ENCODE measurements around the gene OR8J1.
"Not testable (repeated sequence)": the region's sequence is repeated elsewhere in the genome, so short reads cannot be mapped to it uniquely, and the experiment has no call there.

Gene OR8J1

GRCh38 chr11:56380120-56380519 lies 26.0 kb downstream of the OR8J1 start:
- H3K79me1 ChIP-seq (ENCODE audit: low read length) = no peaks in the 10 kb centered on the region
- H3K4me1 ChIP-seq (ENCODE audit: control insufficient read depth in 1 of 2, insufficient read depth in 2 of 2, low read length in 2 of 2) = no peaks in the 10 kb centered on the region
- H3K79me2 ChIP-seq (ENCODE audit: control insufficient read depth, insufficient read depth, low read length, poor library complexity) = no peaks in the 10 kb centered on the region
- no peaks in the 10 kb centered on the region for H3K36me3 ChIP-seq (ENCODE audit: control insufficient read depth in 1 of 2, insufficient read depth in 2 of 2, low read length in 2 of 2)
- no peaks in the 10 kb centered on the region for H3K27me3 ChIP-seq (ENCODE audit: insufficient read depth, low read length)
- H3K27ac ChIP-seq (ENCODE audit: low read depth, low read length) = no peak overlapping the region
- H3K4ac ChIP-seq (ENCODE audit: low read depth, low read length) = no peak overlapping the region
- H3K4me2 ChIP-seq (ENCODE audit: low read length) = no peak overlapping the region
- H4K91ac ChIP-seq (ENCODE audit: low read depth, low read length) = no peak overlapping the region
- no peak overlapping the region for H3K23ac ChIP-seq (ENCODE audit: low read length)
- no peak overlapping the region for H3K4me3 ChIP-seq (ENCODE audit: low read depth, low read length)
- no peak overlapping the region for H3K9ac ChIP-seq (ENCODE audit: low read length)
- no peak overlapping the region for H2BK12ac ChIP-seq (ENCODE audit: low read length)
- H4K12ac ChIP-seq (ENCODE audit: low read depth, low read length) = no peak overlapping the region
- no peak overlapping the region for H2AK5ac ChIP-seq (ENCODE audit: low read length)
- H2BK5ac ChIP-seq (ENCODE audit: low read depth, low read length, poor library complexity) = no peak overlapping the region
- H2AFZ ChIP-seq (ENCODE audit: insufficient read depth, low read length, poor library complexity) = no peak overlapping the region
- no peak overlapping the region for H3K14ac ChIP-seq (ENCODE audit: low read length)
- peaks cover 2% of the 10 kb centered on the region for H3K9me3 ChIP-seq (ENCODE audit: insufficient read depth, low read depth, low read length)
- H4K8ac ChIP-seq (ENCODE audit: low read depth, low read length) = no peak overlapping the region
- no peak overlapping the region for H2BK120ac ChIP-seq (ENCODE audit: insufficient read depth, low read length, poor library complexity)
- H3K18ac ChIP-seq (ENCODE audit: low read length) = no peak overlapping the region
- no CpG with 5 or more reads among the region's 2 CpGs for WGBS (ENCODE audit: extremely low coverage, insufficient coverage, insufficient read length)
- DNase-seq = no peak

DNA sequence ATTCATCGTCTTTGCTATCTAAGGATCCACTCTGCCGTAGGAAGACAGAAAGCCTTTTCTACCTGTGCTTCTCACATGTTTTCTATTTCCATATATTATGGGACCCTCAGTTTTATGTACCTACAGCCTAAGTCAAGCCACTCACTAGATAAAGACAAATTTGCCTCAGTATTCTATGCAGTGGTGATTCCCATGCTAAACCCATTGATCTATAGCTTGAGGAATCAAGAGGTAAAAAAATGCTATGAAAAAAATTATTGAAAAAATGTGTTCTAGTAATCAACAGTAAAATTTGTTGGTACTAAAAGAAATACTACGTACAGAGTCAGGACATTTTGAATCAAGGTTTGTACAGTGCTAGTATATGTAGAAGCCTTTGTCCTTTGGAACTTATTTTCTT lies 40.3 kb downstream of the OR8J1 start:
- no peaks in the 10 kb centered on the region for H3K79me1 ChIP-seq (ENCODE audit: low read length)
- H3K18ac ChIP-seq (ENCODE audit: low read length) = no peak overlapping the region
- no peak overlapping the region for H3K4ac ChIP-seq (ENCODE audit: low read depth, low read length)
- no peak overlapping the region for H3K14ac ChIP-seq (ENCODE audit: low read length)
- H3K9ac ChIP-seq (ENCODE audit: low read length) = no peak overlapping the region
- H2BK12ac ChIP-seq (ENCODE audit: low read length) = no peak overlapping the region
- H3K27ac ChIP-seq (ENCODE audit: low read depth, low read length) = no peak overlapping the region
- no peak overlapping the region for H2AFZ ChIP-seq (ENCODE audit: insufficient read depth, low read length, poor library complexity)
- H4K8ac ChIP-seq (ENCODE audit: low read depth, low read length) = no peak overlapping the region
- H2BK5ac ChIP-seq (ENCODE audit: low read depth, low read length, poor library complexity) = no peak overlapping the region
- DNase-seq = no peak
- no peak overlapping the region for H3K4me3 ChIP-seq (ENCODE audit: low read depth, low read length)
- H3K79me2 ChIP-seq (ENCODE audit: control insufficient read depth, insufficient read depth, low read length, poor library complexity) = no peaks in the 10 kb centered on the region
- H3K36me3 ChIP-seq (ENCODE audit: control insufficient read depth in 1 of 2, insufficient read depth in 2 of 2, low read length in 2 of 2) = no peaks in the 10 kb centered on the region
- no peak overlapping the region for H4K91ac ChIP-seq (ENCODE audit: low read depth, low read length)
- no peak overlapping the region for H3K4me2 ChIP-seq (ENCODE audit: low read length)
- no CpG with 5 or more reads among the region's 3 CpGs for WGBS (ENCODE audit: extremely low coverage, insufficient coverage, insufficient read length)
- no peak overlapping the region for H2BK120ac ChIP-seq (ENCODE audit: insufficient read depth, low read length, poor library complexity)
- H3K4me1 ChIP-seq (ENCODE audit: control insufficient read depth in 1 of 2, insufficient read depth in 2 of 2, low read length in 2 of 2) = no peaks in the 10 kb centered on the region
- H3K23ac ChIP-seq (ENCODE audit: low read length) = no peak overlapping the region
- no peaks in the 10 kb centered on the region for H3K9me3 ChIP-seq (ENCODE audit: insufficient read depth, low read depth, low read length)
- no peak overlapping the region for H2AK5ac ChIP-seq (ENCODE audit: low read length)
- H3K27me3 ChIP-seq (ENCODE audit: insufficient read depth, low read length) = no peaks in the 10 kb centered on the region
- no peak overlapping the region for H4K12ac ChIP-seq (ENCODE audit: low read depth, low read length)

GRCh38 chr11:56396047-56396446 lies 42.0 kb downstream of the OR8J1 start:
- Histone ChIP-seq H3K18ac (ENCODE audit: low read length) (no peak overlapping the region), H3K36me3 (ENCODE audit: control insufficient read depth in 1 of 2, insufficient read depth in 2 of 2, low read length in 2 of 2) (no peaks in the 10 kb centered on the region), H3K79me1 (ENCODE audit: low read length) (no peaks in the 10 kb centered on the region), H2BK12ac (ENCODE audit: low read length) (no peak overlapping the region), H4K12ac (ENCODE audit: low read depth, low read length) (no peak overlapping the region), H3K9me3 (ENCODE audit: insufficient read depth, low read depth, low read length) (no peaks in the 10 kb centered on the region), H2AK5ac (ENCODE audit: low read length) (no peak overlapping the region), H2AFZ (ENCODE audit: insufficient read depth, low read length, poor library complexity) (no peak overlapping the region), H3K4me1 (ENCODE audit: control insufficient read depth in 1 of 2, insufficient read depth in 2 of 2, low read length in 2 of 2) (no peaks in the 10 kb centered on the region), H2BK5ac (ENCODE audit: low read depth, low read length, poor library complexity) (no peak overlapping the region), H3K14ac (ENCODE audit: low read length) (no peak overlapping the region), H2BK120ac (ENCODE audit: insufficient read depth, low read length, poor library complexity) (no peak overlapping the region), H4K8ac (ENCODE audit: low read depth, low read length) (no peak overlapping the region), H3K4ac (ENCODE audit: low read depth, low read length) (no peak overlapping the region), H3K4me3 (ENCODE audit: low read depth, low read length) (no peak overlapping the region), H3K27me3 (ENCODE audit: insufficient read depth, low read length) (no peaks in the 10 kb centered on the region), H3K79me2 (ENCODE audit: control insufficient read depth, insufficient read depth, low read length, poor library complexity) (no peaks in the 10 kb centered on the region), H3K4me2 (ENCODE audit: low read length) (no peak overlapping the region), H4K91ac (ENCODE audit: low read depth, low read length) (no peak overlapping the region), H3K27ac (ENCODE audit: low read depth, low read length) (no peak overlapping the region), H3K9ac (ENCODE audit: low read length) (no peak overlapping the region), H3K23ac (ENCODE audit: low read length) (no peak overlapping the region)
- no peak for DNase-seq
- 100% methylated on average over 2 of the region's 3 CpGs for whole genome bisulfite sequencing (ENCODE audit: extremely low coverage, insufficient coverage, insufficient read length)

DNA sequence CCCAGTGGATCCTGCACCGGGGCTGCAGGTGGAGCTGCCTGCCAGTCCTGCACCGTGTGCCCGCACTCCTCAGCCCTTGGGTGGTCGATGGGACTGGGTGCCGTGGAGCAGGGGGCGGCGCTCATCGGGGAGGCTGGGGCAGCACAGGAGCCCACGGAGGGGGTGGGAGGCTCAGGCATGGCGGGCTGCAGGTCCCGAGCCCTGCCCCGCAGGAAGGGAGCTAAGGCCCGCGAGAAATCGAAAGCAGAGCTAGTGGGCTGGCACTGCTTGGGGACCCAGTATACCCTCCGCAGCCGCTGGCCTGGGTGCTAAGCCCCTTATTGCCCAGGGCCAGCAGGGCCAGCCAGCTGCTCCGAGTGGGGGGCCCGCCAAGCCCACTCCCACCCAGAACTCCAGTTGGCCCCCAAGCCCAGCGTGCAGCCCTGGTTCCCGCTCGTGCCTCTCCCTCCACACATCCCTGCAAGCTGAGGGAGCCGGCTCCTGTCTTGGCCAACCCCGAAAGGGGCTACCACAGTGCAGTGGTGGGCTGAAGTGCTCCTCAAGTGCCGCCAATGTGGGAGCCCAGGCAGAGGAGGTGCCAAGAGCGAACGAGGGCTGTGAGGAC lies 47.9 kb downstream of the OR8J1 start:
- not testable (repeated sequence) for DNase-seq; H3K36me3 ChIP-seq (ENCODE audit: control insufficient read depth in 1 of 2, insufficient read depth in 2 of 2, low read length in 2 of 2); H3K4ac ChIP-seq (ENCODE audit: low read depth, low read length); H3K4me1 ChIP-seq (ENCODE audit: control insufficient read depth in 1 of 2, insufficient read depth in 2 of 2, low read length in 2 of 2); H3K27me3 ChIP-seq (ENCODE audit: insufficient read depth, low read length); H2AFZ ChIP-seq (ENCODE audit: insufficient read depth, low read length, poor library complexity); H3K4me3 ChIP-seq (ENCODE audit: low read depth, low read length); H3K4me2 ChIP-seq (ENCODE audit: low read length); H4K12ac ChIP-seq (ENCODE audit: low read depth, low read length); H3K27ac ChIP-seq (ENCODE audit: low read depth, low read length); H2AK5ac ChIP-seq (ENCODE audit: low read length); H4K8ac ChIP-seq (ENCODE audit: low read depth, low read length); H3K18ac ChIP-seq (ENCODE audit: low read length); H3K9ac ChIP-seq (ENCODE audit: low read length); H3K14ac ChIP-seq (ENCODE audit: low read length); H2BK12ac ChIP-seq (ENCODE audit: low read length); H3K79me2 ChIP-seq (ENCODE audit: control insufficient read depth, insufficient read depth, low read length, poor library complexity); H2BK5ac ChIP-seq (ENCODE audit: low read depth, low read length, poor library complexity); H2BK120ac ChIP-seq (ENCODE audit: insufficient read depth, low read length, poor library complexity); H3K23ac ChIP-seq (ENCODE audit: low read length); H4K91ac ChIP-seq (ENCODE audit: low read depth, low read length); H3K9me3 ChIP-seq (ENCODE audit: insufficient read depth, low read depth, low read length); H3K79me1 ChIP-seq (ENCODE audit: low read length)
- WGBS (ENCODE audit: extremely low coverage, insufficient coverage, insufficient read length) = no CpG with 5 or more reads among the region's 27 CpGs

Measured in trophoblast cell (in vitro differentiated cells and primary cell).